PFSK-1 (cell line): ENCODE measurements around the gene GPN1.

Experiments
- POLR2AphosphoS5 ChIP-seq: IDR thresholded peaks from 2 replicates; pipeline ENCODE4 v1.6.1; 2012; ENCODE audit warnings: low read depth, mild to moderate bottlenecking, control low read depth, low read length, moderate library complexity
- TAF1 ChIP-seq: IDR thresholded peaks from 2 replicates; pipeline ENCODE4 v1.6.1; 2012; ENCODE audit warnings: low read length, control low read depth, borderline replicate concordance; ENCODE audit not compliant: insufficient read depth

DNA sequence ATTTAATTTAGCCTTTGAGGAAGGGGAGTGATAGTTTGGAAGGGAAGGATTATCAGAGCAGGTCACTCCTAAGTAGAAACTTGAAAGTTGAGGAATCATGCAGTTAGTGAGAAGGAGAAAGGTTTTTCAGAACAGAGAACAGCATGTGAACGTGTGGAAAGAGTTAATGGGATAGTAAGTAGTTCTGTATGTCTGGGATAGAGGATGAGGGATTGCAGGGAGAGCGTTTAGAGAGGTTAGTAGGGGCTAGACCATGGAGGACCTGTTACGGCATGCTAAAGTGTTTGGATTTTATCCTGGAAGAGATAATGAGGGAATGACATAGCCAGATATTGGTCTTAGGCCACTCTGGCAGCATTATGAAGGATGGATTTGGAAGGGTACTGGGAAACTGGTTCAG lies 44.3 kb upstream of the GPN1 start:
- no peak for TF ChIP-seq POLR2AphosphoS5
- no peak for TF ChIP-seq TAF1
